ENCODE measurements around the gene MUTYH.

GRCh38 chr1:45327644-45328515 lies 12.4 kb downstream of the MUTYH start:
- no peak for TF ChIP-seq POLR2A (IDR thresholded peaks at IDR 0.05)
- TF ChIP-seq, protein P1, sequence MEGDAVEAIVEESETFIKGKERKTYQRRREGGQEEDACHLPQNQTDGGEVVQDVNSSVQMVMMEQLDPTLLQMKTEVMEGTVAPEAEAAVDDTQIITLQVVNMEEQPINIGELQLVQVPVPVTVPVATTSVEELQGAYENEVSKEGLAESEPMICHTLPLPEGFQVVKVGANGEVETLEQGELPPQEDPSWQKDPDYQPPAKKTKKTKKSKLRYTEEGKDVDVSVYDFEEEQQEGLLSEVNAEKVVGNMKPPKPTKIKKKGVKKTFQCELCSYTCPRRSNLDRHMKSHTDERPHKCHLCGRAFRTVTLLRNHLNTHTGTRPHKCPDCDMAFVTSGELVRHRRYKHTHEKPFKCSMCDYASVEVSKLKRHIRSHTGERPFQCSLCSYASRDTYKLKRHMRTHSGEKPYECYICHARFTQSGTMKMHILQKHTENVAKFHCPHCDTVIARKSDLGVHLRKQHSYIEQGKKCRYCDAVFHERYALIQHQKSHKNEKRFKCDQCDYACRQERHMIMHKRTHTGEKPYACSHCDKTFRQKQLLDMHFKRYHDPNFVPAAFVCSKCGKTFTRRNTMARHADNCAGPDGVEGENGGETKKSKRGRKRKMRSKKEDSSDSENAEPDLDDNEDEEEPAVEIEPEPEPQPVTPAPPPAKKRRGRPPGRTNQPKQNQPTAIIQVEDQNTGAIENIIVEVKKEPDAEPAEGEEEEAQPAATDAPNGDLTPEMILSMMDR (IDR thresholded peaks at IDR 0.05): no peak
